H1 (cell line): ENCODE results near the gene SYDE2. TPM values are rescaled to one million over a fixed set of nuclear protein-coding genes. Genes with fewer than 3 reads are reported as not detected.

Experiments used
- CHD7 ChIP-seq: fragments of 300-600 bp; sonication (generic); IDR thresholded peaks from 2 replicates; pipeline ENCODE4 v1.7.1; 2012; ENCODE audit warnings: low read length, moderate library complexity, mild to moderate bottlenecking, inconsistent platforms; ENCODE audit not compliant: insufficient replicate concordance
- CREB1 ChIP-seq: IDR thresholded peaks from 2 replicates; pipeline ENCODE4 v1.6.1; 2012; ENCODE audit warnings: inconsistent platforms
- EP300 ChIP-seq, 2 experiments: IDR thresholded peaks; 1 replicate in 1 of 2; 2 replicates in 1 of 2; pipeline ENCODE4 v1.6.1; 2011 to 2012; ENCODE audit warnings: low read depth in 2 of 2, low read length in 2 of 2, mild to moderate bottlenecking in 2 of 2, borderline replicate concordance in 1 of 2, inconsistent platforms in 1 of 2, moderate library complexity in 1 of 2
- GABPA ChIP-seq: IDR thresholded peaks from 2 replicates; pipeline ENCODE4 v1.6.1; 2011; ENCODE audit warnings: mild to moderate bottlenecking, low read length, moderate library complexity, borderline replicate concordance; ENCODE audit not compliant: insufficient read depth
- MAFK ChIP-seq: IDR thresholded peaks from 2 replicates; pipeline ENCODE4 v1.6.1; 2012; ENCODE audit warnings: low read depth, mild to moderate bottlenecking, improper control_type of control experiment, low read length
- NANOG ChIP-seq: IDR thresholded peaks from 2 replicates; pipeline ENCODE4 v1.6.1; 2011; ENCODE audit warnings: low read length, low read depth, mild to moderate bottlenecking, inconsistent platforms; ENCODE audit not compliant: insufficient read depth, poor library complexity, severe bottlenecking
- NRF1 ChIP-seq: IDR thresholded peaks from 2 replicates; pipeline ENCODE4 v1.6.1; 2011; ENCODE audit warnings: mild to moderate bottlenecking, low read depth, low read length, improper control_type of control experiment
- POLR2AphosphoS5 ChIP-seq: IDR thresholded peaks from 2 replicates; pipeline ENCODE4 v1.6.1; 2011; ENCODE audit warnings: low read depth, low read length
- SAP30 ChIP-seq: fragments of 300-600 bp; sonication (generic); IDR thresholded peaks from 2 replicates; pipeline ENCODE4 v1.7.1; 2012; ENCODE audit warnings: low read length, moderate library complexity, mild to moderate bottlenecking, inconsistent platforms; ENCODE audit not compliant: insufficient read depth, insufficient replicate concordance
- SP2 ChIP-seq: IDR thresholded peaks from 2 replicates; pipeline ENCODE4 v1.6.1; 2012; ENCODE audit warnings: mild to moderate bottlenecking, low read length, inconsistent platforms
- YY1 ChIP-seq: IDR thresholded peaks from 2 replicates; pipeline ENCODE4 v1.6.1; 2011; ENCODE audit warnings: low read depth, mild to moderate bottlenecking, low read length
- ZNF274 ChIP-seq: IDR thresholded peaks from 2 replicates; pipeline ENCODE4 v1.7.0; 2012; ENCODE audit warnings: low read length, borderline replicate concordance; ENCODE audit errors: extremely low read depth
- polyA plus RNA-seq, 7 experiments: library from polyadenylated mRNA; depleted of rRNA in 3 of 7; stranded (reverse) in 5 of 7; unstranded in 2 of 7; fragments of >200 nt in 5 of 7; fragments of 200-250 nt in 2 of 7; gene quantifications; 1 replicate in 5 of 7; 2 replicates in 1 of 7; 4 replicates in 1 of 7; pipeline versions ENCODE4 v1.2.1 to v1.2.3, GENCODE V29; 2011 to 2013; ENCODE audit warnings: missing spikeins in 2 of 7, mixed read lengths in 2 of 7
- total RNA-seq: library from RNA; stranded (reverse); fragmentation: NEBNext Ultra II Directional; extraction: Animal tissue kit (Norgen Biotek cat#: 25700); gene quantifications from 2 replicates; pipeline ENCODE4 v1.2.1, GENCODE V29; 2021

The SYDE2 gene
- total and polyA plus RNA-seq, 2 of the 8 experiments (the other 6 are each of a cell fraction or from before 2014, with no cell fraction given), result 1.6 to 14.6 TPM

- no peak for TF ChIP-seq CHD7
- TF ChIP-seq GABPA, result no peak
- no peak for TF ChIP-seq NRF1
- no peak for TF ChIP-seq SP2
- no peak for TF ChIP-seq MAFK
- no peak for TF ChIP-seq ZNF274
- TF ChIP-seq NANOG, result no peak
- TF ChIP-seq YY1, result no peak
- TF ChIP-seq POLR2AphosphoS5, result no peak
- no peak for TF ChIP-seq SAP30
- TF ChIP-seq CREB1, result no peak
- TF ChIP-seq EP300 (IDR thresholded peaks at IDR 0.05; ENCODE audit: borderline replicate concordance in 1 of 2, low read depth in 2 of 2, low read length in 2 of 2), result no peak
Observed at GRCh38 chr1:85220756-85221201, 20.0 kb upstream of the SYDE2 start (continued).
